ENCODE results near the gene PLAAT4.

GRCh38 chr11:63512816-63513215 lies 23.8 kb upstream of the PLAAT4 start:
- TF ChIP-seq CTCF (IDR thresholded peaks at IDR 0.05) (no peak), GABPB1 (CRISPR knock-in tag; IDR thresholded peaks at IDR 0.05) (no peak), NFE2L1 (CRISPR knock-in tag; IDR thresholded peaks at IDR 0.05) (no peak)
